HEK293 (cell line): ENCODE results near the gene CHST1.

ENCODE experiments used
- CTCF ChIA-PET: fragments of 350-600 bp; formaldehyde crosslinking; extraction: SDS; loops from one replicate; lab custom pipeline; 2021; ENCODE audit warnings: antibody characterized with exemption; lab: Yijun Ruan, JAX
- POLR2A ChIA-PET: fragments of 300-600 bp; formaldehyde crosslinking; extraction: SDS; loops from one replicate; lab custom pipeline; 2020; ENCODE audit warnings: antibody characterized with exemption, inconsistent platforms; lab: Yijun Ruan, JAX
- H3K27ac ChIP-seq: fragments of 200-500 bp; sonication (Bioruptor generic); 2 replicates; pipeline ENCODE4 v1.5.1; 2014; ENCODE audit warnings: low read depth, low read length, control low read depth, inconsistent platforms; ENCODE audit errors: extremely low read depth
- H3K36me3 ChIP-seq, 2 experiments: fragments of 200-500 bp in 1 of 2; sonication (Bioruptor generic) in 1 of 2; 1 replicate in 1 of 2; 2 replicates in 1 of 2; pipeline ENCODE4 v1.5.1; 2014 to 2017; ENCODE audit warnings: inconsistent platforms in 2 of 2, low read length in 2 of 2; ENCODE audit not compliant: control insufficient read depth in 2 of 2, insufficient read depth in 1 of 2
- H3K4me1 ChIP-seq: fragments of 200-500 bp; sonication (Bioruptor generic); 2 replicates; pipeline ENCODE4 v1.5.1; 2014; ENCODE audit warnings: mild to moderate bottlenecking, low read length, inconsistent platforms; ENCODE audit not compliant: control insufficient read depth, insufficient read depth
- H3K4me3 ChIP-seq: 2 replicates; pipeline ENCODE4 v1.5.1; 2011; ENCODE audit warnings: low read depth, mild to moderate bottlenecking, control low read depth, low read length, moderate library complexity
- H3K9me3 ChIP-seq: fragments of 200-500 bp; sonication (Bioruptor generic); 2 replicates; pipeline ENCODE4 v1.5.1; 2014; ENCODE audit warnings: low read depth, low read length, inconsistent platforms; ENCODE audit not compliant: control insufficient read depth, insufficient read depth
- ELK4 ChIP-seq: IDR thresholded peaks from 2 replicates; pipeline ENCODE4 v1.6.1; 2011; ENCODE audit warnings: mild to moderate bottlenecking, low read depth, low read length, borderline replicate concordance
- GLIS1 ChIP-seq: fragments of 450-650 bp; formaldehyde crosslinking; IDR thresholded peaks from 2 replicates; pipeline ENCODE4 v1.5.1; 2016; ENCODE audit warnings: missing biosample characterization, missing genetic modification characterization
- KLF8 ChIP-seq: fragments of 450-650 bp; formaldehyde crosslinking; IDR thresholded peaks from 2 replicates; pipeline ENCODE4 v1.5.1; 2016; ENCODE audit warnings: missing biosample characterization, missing genetic modification characterization
- MEIS1 ChIP-seq: sonication (generic); formaldehyde crosslinking; IDR thresholded peaks from 2 replicates; pipeline ENCODE4 v1.8.1; 2022; ENCODE audit warnings: missing genetic modification reagents, mild to moderate bottlenecking, borderline replicate concordance
- REST ChIP-seq: fragments of 450-650 bp; formaldehyde crosslinking; IDR thresholded peaks from 2 replicates; pipeline ENCODE4 v1.5.1; 2016; ENCODE audit warnings: missing biosample characterization, missing genetic modification characterization
- SETDB1 ChIP-seq: IDR thresholded peaks from one replicate; pipeline ENCODE4 v1.6.1; 2017; ENCODE audit warnings: mild to moderate bottlenecking, low read length, moderate library complexity, mixed read lengths; ENCODE audit not compliant: insufficient read length
- TCF7L2 ChIP-seq: IDR thresholded peaks from 2 replicates; pipeline ENCODE4 v1.6.1; 2011; ENCODE audit warnings: low read depth, mild to moderate bottlenecking, inconsistent platforms, low read length, moderate library complexity, borderline replicate concordance
- ZBTB48 ChIP-seq: fragments of 450-650 bp; formaldehyde crosslinking; IDR thresholded peaks from 2 replicates; pipeline ENCODE4 v1.5.1; 2016; ENCODE audit warnings: missing biosample characterization, missing genetic modification characterization
- ZFP41 ChIP-seq: fragments of 450-650 bp; formaldehyde crosslinking; IDR thresholded peaks from 2 replicates; pipeline ENCODE4 v1.5.1; 2016; ENCODE audit warnings: missing biosample characterization, missing genetic modification characterization, borderline replicate concordance
- ZIC2 ChIP-seq: fragments of 450-650 bp; formaldehyde crosslinking; IDR thresholded peaks from 2 replicates; pipeline ENCODE4 v1.5.1; 2016; ENCODE audit warnings: missing biosample characterization, missing genetic modification characterization
- ZNF274 ChIP-seq, 2 experiments: fragments of 200-500 bp in 1 of 2; fragments of 450-650 bp in 1 of 2; sonication (Bioruptor generic) in 1 of 2; formaldehyde crosslinking in 1 of 2; IDR thresholded peaks; 2 replicates each; pipeline versions ENCODE4 v1.5.1 to v1.6.1; 2014 to 2016; ENCODE audit warnings: borderline replicate concordance in 1 of 2, inconsistent platforms in 1 of 2, low read length in 1 of 2, missing biosample characterization in 1 of 2, missing genetic modification characterization in 1 of 2
- ZNF362 ChIP-seq: fragments of 450-650 bp; formaldehyde crosslinking; IDR thresholded peaks from 2 replicates; pipeline ENCODE4 v1.5.1; 2016; ENCODE audit warnings: missing biosample characterization, missing genetic modification characterization
- ZNF398 ChIP-seq: fragments of 450-650 bp; formaldehyde crosslinking; IDR thresholded peaks from 2 replicates; pipeline ENCODE4 v1.5.1; 2017; ENCODE audit warnings: missing biosample characterization, missing genetic modification characterization
- ZNF416 ChIP-seq: fragments of 450-650 bp; formaldehyde crosslinking; IDR thresholded peaks from 2 replicates; pipeline ENCODE4 v1.5.1; 2016; ENCODE audit warnings: missing biosample characterization, missing genetic modification characterization
- ZNF610 ChIP-seq: fragments of 450-650 bp; formaldehyde crosslinking; IDR thresholded peaks from 2 replicates; pipeline ENCODE4 v1.5.1; 2016; ENCODE audit warnings: missing biosample characterization, missing genetic modification characterization, borderline replicate concordance
- ZNF621 ChIP-seq: fragments of 450-650 bp; formaldehyde crosslinking; IDR thresholded peaks from 2 replicates; pipeline ENCODE4 v1.5.1; 2017; ENCODE audit warnings: missing biosample characterization, missing genetic modification characterization
- ZNF645 ChIP-seq: fragments of 450-650 bp; formaldehyde crosslinking; IDR thresholded peaks from 2 replicates; pipeline ENCODE4; 2016; ENCODE audit warnings: missing biosample characterization, missing genetic modification characterization
- ZNF670 ChIP-seq: fragments of 450-650 bp; formaldehyde crosslinking; IDR thresholded peaks from 2 replicates; pipeline ENCODE4 v1.5.1; 2016; ENCODE audit warnings: missing biosample characterization, missing genetic modification characterization, low read depth
- ZNF701 ChIP-seq: fragments of 450-650 bp; formaldehyde crosslinking; IDR thresholded peaks from 2 replicates; pipeline ENCODE4 v1.5.1; 2016; ENCODE audit warnings: missing biosample characterization, missing genetic modification characterization
- ZNF768 ChIP-seq: fragments of 450-650 bp; formaldehyde crosslinking; IDR thresholded peaks from 2 replicates; pipeline ENCODE4 v1.5.1; 2018; ENCODE audit warnings: missing biosample characterization, mild to moderate bottlenecking, missing genetic modification characterization
- ZSCAN4 ChIP-seq: fragments of 450-650 bp; formaldehyde crosslinking; IDR thresholded peaks from 2 replicates; pipeline ENCODE4 v1.5.1; 2017; ENCODE audit warnings: missing biosample characterization, missing genetic modification characterization

CHST1 gene

GRCh38 chr11:45666648-45667642, 1.5 kb upstream of the CHST1 start:
- CTCF ChIA-PET, result interaction anchor here (4.1 kb wide), 1 partner anchor 11 kb away, joined by 16 read pairs; no protein-coding TSS in a partner anchor
- Histone ChIP-seq H3K36me3 (no peaks in the 10 kb centered on the region), H3K9me3 (no peaks in the 10 kb centered on the region), H3K27ac (no peak overlapping the region), H3K4me1 (no peaks in the 10 kb centered on the region), H3K4me3 (no peak overlapping the region)
- POLR2A ChIA-PET, result no interaction called here
- no peak for TF ChIP-seq ZNF274 (IDR thresholded peaks at IDR 0.05; ENCODE audit: low read length)
- no peak for TF ChIP-seq ZNF274 (tag by site-specific recombination; IDR thresholded peaks at IDR 0.05; ENCODE audit: borderline replicate concordance)
- 0 out of 2 replicates have a peak, but pooled peaks have one; percentile 32 for TF ChIP-seq ZNF768 (tag by site-specific recombination)
- TF ChIP-seq SETDB1, result no peak
- no peak for TF ChIP-seq ZNF362 (tag by site-specific recombination)
- TF ChIP-seq ZNF645 (tag by site-specific recombination), result no peak
- no peak for TF ChIP-seq ZNF398 (tag by site-specific recombination)

- H3K4me3 ChIP-seq, result no peak overlapping the region
- TF ChIP-seq ZNF701 (tag by site-specific recombination) (no peak), TCF7L2 (no peak), ZNF416 (no peak), GLIS1 (tag by site-specific recombination) (no peak), ZSCAN4 (tag by site-specific recombination) (no peak), KLF8 (no peak), ZNF610 (tag by site-specific recombination) (no peak), ZNF670 (tag by site-specific recombination) (no peak), REST (tag by site-specific recombination) (no peak), ZBTB48 (tag by site-specific recombination) (peak; percentile 59; the same call in 1 of the 2 replicates), ZFP41 (tag by site-specific recombination) (no peak), MEIS1 (no peak), ZNF621 (tag by site-specific recombination) (no peak), ELK4 (no peak), ZIC2 (tag by site-specific recombination) (peak; percentile 58)
These were observed 668 bp upstream of the CHST1 start for GRCh38 chr11:45665933-45666647.

More at GRCh38 chr11:45665933-45666647, 668 bp upstream of the CHST1 start:
- ChIA-PET CTCF (interaction anchor here (3.0 to 4.1 kb wide), 2 partner anchors 11 kb away, joined by 16 to 19 read pairs; no protein-coding TSS in a partner anchor), POLR2A (no interaction called here)
- Histone ChIP-seq H3K9me3 (no peaks in the 10 kb centered on the region), H3K36me3 (no peaks in the 10 kb centered on the region), H3K27ac (no peak overlapping the region), H3K4me1 (no peaks in the 10 kb centered on the region)
